ENCODE data around the gene CCDC102A.
A peak's percentile ranks its signal among the peaks of the same experiment; 100 is the strongest.
"Not testable (repeated sequence)": the region's sequence is repeated elsewhere in the genome, so short reads cannot be mapped to it uniquely, and the experiment has no call there.

Gene CCDC102A

GRCh38 chr16:57574646-57575467 lies 38.5 kb upstream of the CCDC102A start:
- Histone ChIP-seq H3K9ac (peak overlapping the region; percentile 16; the same call in 1 of the 2 replicates), H3K27me3 (no peaks in the 10 kb centered on the region), H3K36me3 (no peaks in the 10 kb centered on the region), H3K4me2 (no peak overlapping the region), H3K9me3 (no peaks in the 10 kb centered on the region; the same call in 1 of the 2 replicates), H3K27ac (peak overlapping the region; percentile 28; the same call in 1 of the 2 replicates), H3K4me1 (peaks cover 43% of the 10 kb centered on the region), H3K4me3 (no peak overlapping the region), H4K20me1 (no peaks in the 10 kb centered on the region)
- no peak for TF ChIP-seq Cebpa-rat (IDR thresholded peaks at IDR 0.05)

- TF ChIP-seq Cebpa-rat (IDR thresholded peaks at IDR 0.05) = no peak
- H3K27ac ChIP-seq = no peak overlapping the region
- H3K9me3 ChIP-seq = no peaks in the 10 kb centered on the region; the same call in 1 of the 2 replicates
- H3K9ac ChIP-seq = no peak overlapping the region
- no peaks in the 10 kb centered on the region for H3K36me3 ChIP-seq
- H4K20me1 ChIP-seq = no peaks in the 10 kb centered on the region
- peaks cover 43% of the 10 kb centered on the region for H3K4me1 ChIP-seq
- no peak overlapping the region for H3K4me3 ChIP-seq
- H3K4me2 ChIP-seq = no peak overlapping the region
- no peaks in the 10 kb centered on the region for H3K27me3 ChIP-seq
Observed at GRCh38 chr16:57574086-57574485, 37.7 kb upstream of the CCDC102A start.

- no peak overlapping the region for H3K4me2 ChIP-seq
- no peak overlapping the region for H3K27ac ChIP-seq
- no peaks in the 10 kb centered on the region for H3K36me3 ChIP-seq
- no peaks in the 10 kb centered on the region; the same call in 1 of the 2 replicates for H3K9me3 ChIP-seq
- H3K27me3 ChIP-seq = no peaks in the 10 kb centered on the region
- H3K4me1 ChIP-seq = peaks cover 35% of the 10 kb centered on the region
- no peaks in the 10 kb centered on the region for H4K20me1 ChIP-seq
- H3K9ac ChIP-seq = no peak overlapping the region
- no peak for TF ChIP-seq Cebpa-rat (IDR thresholded peaks at IDR 0.05)
- H3K4me3 ChIP-seq = no peak overlapping the region
Observed at GRCh38 chr16:57572978-57573728, 36.8 kb upstream of the CCDC102A start.

- no peaks in the 10 kb centered on the region; the same call in 1 of the 2 replicates for H3K9me3 ChIP-seq
- no peaks in the 10 kb centered on the region for H3K27me3 ChIP-seq
- no peak for TF ChIP-seq Cebpa-rat (IDR thresholded peaks at IDR 0.05)
Observed at GRCh38 chr16:57571098-57571497, 34.7 kb upstream of the CCDC102A start.

GRCh38 chr16:57570301-57571070 lies 34.1 kb upstream of the CCDC102A start:
- H3K27me3 ChIP-seq = no peaks in the 10 kb centered on the region
- no peak overlapping the region for H3K27ac ChIP-seq
- H4K20me1 ChIP-seq = no peaks in the 10 kb centered on the region
- no peak overlapping the region for H3K4me3 ChIP-seq
- no peaks in the 10 kb centered on the region for H3K36me3 ChIP-seq
- no peaks in the 10 kb centered on the region; the same call in 1 of the 2 replicates for H3K9me3 ChIP-seq
- no peak overlapping the region for H3K9ac ChIP-seq
- TF ChIP-seq Cebpa-rat (IDR thresholded peaks at IDR 0.05) = no peak
- 0 out of 2 replicates have a peak, but pooled peaks cover 10% of the 10 kb centered on the region for H3K4me1 ChIP-seq
- H3K4me2 ChIP-seq = no peak overlapping the region

More at GRCh38 chr16:57571098-57571497, 34.7 kb upstream of the CCDC102A start:
- Histone ChIP-seq H4K20me1 (no peaks in the 10 kb centered on the region), H3K4me2 (no peak overlapping the region), H3K27ac (no peak overlapping the region), H3K4me1 (peaks cover 14% of the 10 kb centered on the region; the same call in 1 of the 2 replicates), H3K36me3 (no peaks in the 10 kb centered on the region), H3K9ac (no peak overlapping the region), H3K4me3 (no peak overlapping the region)

GRCh38 chr16:57569306-57569946 lies 33.1 kb upstream of the CCDC102A start:
- Histone ChIP-seq H3K36me3 (no peaks in the 10 kb centered on the region), H3K9me3 (no peaks in the 10 kb centered on the region; the same call in 1 of the 2 replicates), H3K9ac (no peak overlapping the region), H3K4me2 (no peak overlapping the region), H3K4me3 (no peak overlapping the region), H3K27ac (no peak overlapping the region), H3K27me3 (no peaks in the 10 kb centered on the region), H3K4me1 (peaks cover 7% of the 10 kb centered on the region), H4K20me1 (no peaks in the 10 kb centered on the region)
- TF ChIP-seq Cebpa-rat (IDR thresholded peaks at IDR 0.05) = no peak

- not testable (repeated sequence) for H3K9ac ChIP-seq, H3K27ac ChIP-seq, H3K4me2 ChIP-seq, H3K9me3 ChIP-seq, H3K36me3 ChIP-seq, H4K20me1 ChIP-seq, H3K27me3 ChIP-seq, H3K4me3 ChIP-seq
- H3K4me1 ChIP-seq = peaks cover 13% of the 10 kb centered on the region
Observed at GRCh38 chr16:57568772-57569171, 32.4 kb upstream of the CCDC102A start.

- Histone ChIP-seq H4K20me1 (no peaks in the 10 kb centered on the region), H3K27me3 (no peaks in the 10 kb centered on the region), H3K9ac (no peak overlapping the region), H3K9me3 (no peaks in the 10 kb centered on the region; the same call in 1 of the 2 replicates), H3K36me3 (no peaks in the 10 kb centered on the region), H3K4me3 (no peak overlapping the region), H3K4me1 (peaks cover 17% of the 10 kb centered on the region), H3K4me2 (no peak overlapping the region), H3K27ac (no peak overlapping the region)
- no peak for TF ChIP-seq Cebpa-rat (IDR thresholded peaks at IDR 0.05)
Observed at GRCh38 chr16:57568173-57568678, 31.9 kb upstream of the CCDC102A start.

GRCh38 chr16:57567691-57568090 lies 31.3 kb upstream of the CCDC102A start:
- Histone ChIP-seq H3K4me3 (no peak overlapping the region), H3K9me3 (no peaks in the 10 kb centered on the region; the same call in 1 of the 2 replicates), H3K27ac (no peak overlapping the region), H3K9ac (no peak overlapping the region), H4K20me1 (no peaks in the 10 kb centered on the region), H3K27me3 (no peaks in the 10 kb centered on the region), H3K4me1 (peaks cover 17% of the 10 kb centered on the region), H3K36me3 (no peaks in the 10 kb centered on the region), H3K4me2 (no peak overlapping the region)
- TF ChIP-seq Cebpa-rat (IDR thresholded peaks at IDR 0.05) = no peak

Data from BLaER1 (cell line).